GM23338 (cell line): Measurements from ENCODE around the gene PDIA6.

Experiments
- CREB1 ChIP-seq: fragments of 250-450 bp; sonication (Bioruptor Pico); IDR thresholded peaks from 2 replicates; pipeline ENCODE4 v1.5.0; 2020; ENCODE audit warnings: low read depth, mild to moderate bottlenecking, moderate library complexity
- EZH2 ChIP-seq: fragments of 200-600 bp; sonication (generic); IDR thresholded peaks from one replicate; pipeline ENCODE4 v1.8.0; 2017; ENCODE audit warnings: antibody characterized with exemption, mild to moderate bottlenecking, low read depth; ENCODE audit not compliant: unreplicated experiment
- EZH2phosphoT487 ChIP-seq: fragments of 200-600 bp; sonication (generic); IDR thresholded peaks from one replicate; pipeline ENCODE4 v1.8.1; 2018; ENCODE audit warnings: antibody characterized with exemption; ENCODE audit not compliant: unreplicated experiment
- JUNB ChIP-seq: IDR thresholded peaks from one replicate; pipeline ENCODE4 v1.6.1; 2016; ENCODE audit warnings: antibody characterized with exemption; ENCODE audit not compliant: unreplicated experiment
- POLR2AphosphoS5 ChIP-seq: IDR thresholded peaks from 2 replicates; pipeline ENCODE4 v1.6.1; 2016; ENCODE audit warnings: antibody characterized with exemption, low read depth
- STAT1 ChIP-seq: IDR thresholded peaks from one replicate; pipeline ENCODE4 v1.6.1; 2016; ENCODE audit warnings: antibody characterized with exemption; ENCODE audit not compliant: unreplicated experiment
- ZNF331 ChIP-seq: fragments of 250-450 bp; sonication (Bioruptor Pico); IDR thresholded peaks from 2 replicates; pipeline ENCODE4 v1.5.0; 2020; ENCODE audit warnings: low read depth, mild to moderate bottlenecking, moderate library complexity
- TF ChIP-seq, protein P1 (sequence below): IDR thresholded peaks from one replicate; pipeline ENCODE4 v1.6.1; 2018; ENCODE audit warnings: antibody characterized with exemption; ENCODE audit not compliant: unreplicated experiment
- TF ChIP-seq, protein P2 (sequence below), 2 experiments: fragments of 200-600 bp in 1 of 2; sonication (generic) in 1 of 2; conservative IDR thresholded peaks; 2 replicates each; pipeline versions ENCODE4 v1.5.1 to v1.6.1; 2016 to 2017; ENCODE audit warnings: antibody characterized with exemption in 2 of 2, low read depth in 2 of 2, mild to moderate bottlenecking in 2 of 2, moderate library complexity in 1 of 2
- TF ChIP-seq, protein P3 (sequence below): IDR thresholded peaks from 2 replicates; pipeline ENCODE4 v1.6.1; 2016; ENCODE audit warnings: antibody characterized with exemption

DNA sequence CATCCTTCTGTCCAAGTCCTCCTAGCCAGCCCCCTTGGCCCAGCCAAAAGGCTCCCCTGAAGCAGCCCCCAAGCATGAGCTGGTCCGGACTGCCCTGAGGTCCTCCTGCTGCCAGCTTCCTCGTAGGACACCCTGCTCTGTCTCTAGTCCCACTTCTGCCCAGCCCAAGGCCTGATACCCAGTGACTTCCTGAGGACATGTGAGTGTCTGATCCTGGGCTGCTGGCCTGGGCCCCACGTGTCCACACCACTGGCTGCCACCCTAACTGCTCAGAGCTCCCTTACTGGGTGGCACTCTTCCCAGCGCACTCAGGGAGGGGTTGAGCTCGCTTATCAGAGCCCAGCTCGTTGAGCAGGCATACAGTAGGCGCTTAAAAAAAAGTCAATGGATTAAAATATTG lies 34.4 kb upstream of the PDIA6 start:
- TF ChIP-seq EZH2, result no peak
- TF ChIP-seq, protein P1, sequence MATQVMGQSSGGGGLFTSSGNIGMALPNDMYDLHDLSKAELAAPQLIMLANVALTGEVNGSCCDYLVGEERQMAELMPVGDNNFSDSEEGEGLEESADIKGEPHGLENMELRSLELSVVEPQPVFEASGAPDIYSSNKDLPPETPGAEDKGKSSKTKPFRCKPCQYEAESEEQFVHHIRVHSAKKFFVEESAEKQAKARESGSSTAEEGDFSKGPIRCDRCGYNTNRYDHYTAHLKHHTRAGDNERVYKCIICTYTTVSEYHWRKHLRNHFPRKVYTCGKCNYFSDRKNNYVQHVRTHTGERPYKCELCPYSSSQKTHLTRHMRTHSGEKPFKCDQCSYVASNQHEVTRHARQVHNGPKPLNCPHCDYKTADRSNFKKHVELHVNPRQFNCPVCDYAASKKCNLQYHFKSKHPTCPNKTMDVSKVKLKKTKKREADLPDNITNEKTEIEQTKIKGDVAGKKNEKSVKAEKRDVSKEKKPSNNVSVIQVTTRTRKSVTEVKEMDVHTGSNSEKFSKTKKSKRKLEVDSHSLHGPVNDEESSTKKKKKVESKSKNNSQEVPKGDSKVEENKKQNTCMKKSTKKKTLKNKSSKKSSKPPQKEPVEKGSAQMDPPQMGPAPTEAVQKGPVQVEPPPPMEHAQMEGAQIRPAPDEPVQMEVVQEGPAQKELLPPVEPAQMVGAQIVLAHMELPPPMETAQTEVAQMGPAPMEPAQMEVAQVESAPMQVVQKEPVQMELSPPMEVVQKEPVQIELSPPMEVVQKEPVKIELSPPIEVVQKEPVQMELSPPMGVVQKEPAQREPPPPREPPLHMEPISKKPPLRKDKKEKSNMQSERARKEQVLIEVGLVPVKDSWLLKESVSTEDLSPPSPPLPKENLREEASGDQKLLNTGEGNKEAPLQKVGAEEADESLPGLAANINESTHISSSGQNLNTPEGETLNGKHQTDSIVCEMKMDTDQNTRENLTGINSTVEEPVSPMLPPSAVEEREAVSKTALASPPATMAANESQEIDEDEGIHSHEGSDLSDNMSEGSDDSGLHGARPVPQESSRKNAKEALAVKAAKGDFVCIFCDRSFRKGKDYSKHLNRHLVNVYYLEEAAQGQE, result no peak
- no peak for TF ChIP-seq STAT1
- no peak for TF ChIP-seq POLR2AphosphoS5
- no peak for TF ChIP-seq EZH2phosphoT487
- TF ChIP-seq, protein P2, sequence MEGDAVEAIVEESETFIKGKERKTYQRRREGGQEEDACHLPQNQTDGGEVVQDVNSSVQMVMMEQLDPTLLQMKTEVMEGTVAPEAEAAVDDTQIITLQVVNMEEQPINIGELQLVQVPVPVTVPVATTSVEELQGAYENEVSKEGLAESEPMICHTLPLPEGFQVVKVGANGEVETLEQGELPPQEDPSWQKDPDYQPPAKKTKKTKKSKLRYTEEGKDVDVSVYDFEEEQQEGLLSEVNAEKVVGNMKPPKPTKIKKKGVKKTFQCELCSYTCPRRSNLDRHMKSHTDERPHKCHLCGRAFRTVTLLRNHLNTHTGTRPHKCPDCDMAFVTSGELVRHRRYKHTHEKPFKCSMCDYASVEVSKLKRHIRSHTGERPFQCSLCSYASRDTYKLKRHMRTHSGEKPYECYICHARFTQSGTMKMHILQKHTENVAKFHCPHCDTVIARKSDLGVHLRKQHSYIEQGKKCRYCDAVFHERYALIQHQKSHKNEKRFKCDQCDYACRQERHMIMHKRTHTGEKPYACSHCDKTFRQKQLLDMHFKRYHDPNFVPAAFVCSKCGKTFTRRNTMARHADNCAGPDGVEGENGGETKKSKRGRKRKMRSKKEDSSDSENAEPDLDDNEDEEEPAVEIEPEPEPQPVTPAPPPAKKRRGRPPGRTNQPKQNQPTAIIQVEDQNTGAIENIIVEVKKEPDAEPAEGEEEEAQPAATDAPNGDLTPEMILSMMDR (conservative IDR thresholded peaks at IDR 0.05; ENCODE audit: low read depth in 2 of 2), result no peak
- TF ChIP-seq CREB1 (CRISPR knock-in tag), result no peak
- no peak for TF ChIP-seq ZNF331
- TF ChIP-seq, protein P3, sequence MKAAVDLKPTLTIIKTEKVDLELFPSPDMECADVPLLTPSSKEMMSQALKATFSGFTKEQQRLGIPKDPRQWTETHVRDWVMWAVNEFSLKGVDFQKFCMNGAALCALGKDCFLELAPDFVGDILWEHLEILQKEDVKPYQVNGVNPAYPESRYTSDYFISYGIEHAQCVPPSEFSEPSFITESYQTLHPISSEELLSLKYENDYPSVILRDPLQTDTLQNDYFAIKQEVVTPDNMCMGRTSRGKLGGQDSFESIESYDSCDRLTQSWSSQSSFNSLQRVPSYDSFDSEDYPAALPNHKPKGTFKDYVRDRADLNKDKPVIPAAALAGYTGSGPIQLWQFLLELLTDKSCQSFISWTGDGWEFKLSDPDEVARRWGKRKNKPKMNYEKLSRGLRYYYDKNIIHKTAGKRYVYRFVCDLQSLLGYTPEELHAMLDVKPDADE, result no peak
- TF ChIP-seq JUNB, result no peak
